Measurements from ENCODE around the gene PIEZO2.

DNA sequence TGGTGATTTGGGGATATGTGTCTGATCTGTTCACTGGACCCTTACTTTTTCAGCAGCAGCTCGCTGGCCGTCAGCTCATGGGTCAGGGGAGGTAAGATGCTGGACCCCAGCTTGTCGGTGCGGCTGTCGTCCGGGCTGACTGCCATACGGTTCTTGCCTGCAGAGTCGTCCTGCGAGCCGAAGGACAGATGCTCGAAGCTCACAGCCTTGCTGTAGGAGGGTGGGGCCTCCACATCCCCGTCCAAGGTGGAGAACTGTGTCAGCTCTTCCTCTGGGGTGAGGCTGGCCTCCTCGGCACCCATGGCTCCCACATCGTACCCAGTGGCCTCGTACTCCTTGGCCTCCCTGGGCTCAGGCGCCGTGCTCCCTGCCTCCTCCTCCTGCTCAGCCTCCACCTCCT, 444.1 kb downstream of the PIEZO2 start:
- TF ChIP-seq, protein P1, sequence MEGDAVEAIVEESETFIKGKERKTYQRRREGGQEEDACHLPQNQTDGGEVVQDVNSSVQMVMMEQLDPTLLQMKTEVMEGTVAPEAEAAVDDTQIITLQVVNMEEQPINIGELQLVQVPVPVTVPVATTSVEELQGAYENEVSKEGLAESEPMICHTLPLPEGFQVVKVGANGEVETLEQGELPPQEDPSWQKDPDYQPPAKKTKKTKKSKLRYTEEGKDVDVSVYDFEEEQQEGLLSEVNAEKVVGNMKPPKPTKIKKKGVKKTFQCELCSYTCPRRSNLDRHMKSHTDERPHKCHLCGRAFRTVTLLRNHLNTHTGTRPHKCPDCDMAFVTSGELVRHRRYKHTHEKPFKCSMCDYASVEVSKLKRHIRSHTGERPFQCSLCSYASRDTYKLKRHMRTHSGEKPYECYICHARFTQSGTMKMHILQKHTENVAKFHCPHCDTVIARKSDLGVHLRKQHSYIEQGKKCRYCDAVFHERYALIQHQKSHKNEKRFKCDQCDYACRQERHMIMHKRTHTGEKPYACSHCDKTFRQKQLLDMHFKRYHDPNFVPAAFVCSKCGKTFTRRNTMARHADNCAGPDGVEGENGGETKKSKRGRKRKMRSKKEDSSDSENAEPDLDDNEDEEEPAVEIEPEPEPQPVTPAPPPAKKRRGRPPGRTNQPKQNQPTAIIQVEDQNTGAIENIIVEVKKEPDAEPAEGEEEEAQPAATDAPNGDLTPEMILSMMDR (IDR thresholded peaks at IDR 0.05; ENCODE audit: low read depth, low read length, poor library complexity, severe bottlenecking): no peak
- TF ChIP-seq EZH2phosphoT487 (IDR thresholded peaks at IDR 0.05; ENCODE audit: borderline replicate concordance, low read length): no peak

Measured in DOHH2 (cell line).